H1 (cell line): ENCODE data around the gene LAMA3. TPM values are rescaled to one million over a fixed set of nuclear protein-coding genes. Genes with fewer than 3 reads are reported as not detected.

ENCODE experiments used
- CTCF ChIA-PET: fragments of 300-600 bp; sonication (Branson Sonifier 250); formaldehyde crosslinking; loops from one replicate; lab custom pipeline; 2021; ENCODE audit not compliant: partially characterized antibody; lab: Charles Lee
- POLR2A ChIA-PET: fragments of 300-600 bp; sonication (Branson Sonifier 250); formaldehyde crosslinking; loops from one replicate; lab custom pipeline; 2021; ENCODE audit warnings: inconsistent platforms; ENCODE audit not compliant: partially characterized antibody; lab: Charles Lee
- DNase-seq, 2 experiments: peaks; one replicate each; pipeline versions ENCODE4 v3.0.0 to v3.0.0-alpha.2; 2010 to 2022; ENCODE audit warnings: low spot score in 2 of 2, low read depth in 1 of 2, mixed read lengths in 1 of 2
- FAIRE-seq: peaks from 2 replicates; lab custom pipeline; 2011; peaks lifted over from hg19 to GRCh38; lab: Jason Lieb, UNC
- H2AFZ ChIP-seq: 2 replicates; pipeline ENCODE4 v1.8.1; 2012; ENCODE audit warnings: low read length, inconsistent platforms
- H2AK5ac ChIP-seq: 2 replicates; pipeline ENCODE4 v1.6.1; 2013; ENCODE audit warnings: low read depth, low read length
- H2BK120ac ChIP-seq: replicated peaks from 2 replicates; pipeline ENCODE3; 2013; ENCODE audit warnings: low read depth, low read length, inconsistent platforms
- H2BK12ac ChIP-seq: 2 replicates; pipeline ENCODE4 v1.6.1; 2013; ENCODE audit warnings: low read depth, low read length
- H2BK15ac ChIP-seq: 2 replicates; pipeline ENCODE4 v1.6.1; 2013; ENCODE audit warnings: low read length
- H2BK20ac ChIP-seq: 2 replicates; pipeline ENCODE4 v1.6.1; 2013; ENCODE audit warnings: low read length
- H2BK5ac ChIP-seq: 2 replicates; pipeline ENCODE4 v1.6.1; 2013; ENCODE audit warnings: low read depth, low read length
- H3K14ac ChIP-seq: 2 replicates; pipeline ENCODE4 v1.6.1; 2013; ENCODE audit warnings: inconsistent platforms; ENCODE audit not compliant: insufficient read length
- H3K18ac ChIP-seq: 2 replicates; pipeline ENCODE4 v1.6.1; 2013; ENCODE audit warnings: low read length; ENCODE audit errors: extremely low read depth
- H3K23ac ChIP-seq: 2 replicates; pipeline ENCODE4 v1.6.1; 2013; ENCODE audit warnings: inconsistent platforms; ENCODE audit not compliant: insufficient read length
- H3K23me2 ChIP-seq: 2 replicates; pipeline ENCODE4 v1.6.1; 2013; ENCODE audit warnings: low read depth, low read length
- H3K27ac ChIP-seq: 2 replicates; pipeline ENCODE4 v1.6.1; 2011; ENCODE audit warnings: low read depth, low read length, inconsistent platforms
- H3K27me3 ChIP-seq, 4 experiments: replicated peaks in 1 of 4; 1 replicate in 1 of 4; 2 replicates in 3 of 4; pipeline versions ENCODE4 v1.6.1 to v1.8.1; 2011 to 2013; ENCODE audit warnings: low read length in 3 of 4, mild to moderate bottlenecking in 3 of 4, inconsistent platforms in 2 of 4, mixed read lengths in 2 of 4, moderate library complexity in 1 of 4; ENCODE audit not compliant: control insufficient read depth in 3 of 4, insufficient read depth in 3 of 4; ENCODE audit errors: extremely low read depth in 1 of 4
- H3K36me3 ChIP-seq, 4 experiments: 2 replicates each; pipeline versions ENCODE4 v1.6.1 to v1.8.1; 2011 to 2013; ENCODE audit warnings: mild to moderate bottlenecking in 4 of 4, low read length in 3 of 4, moderate library complexity in 2 of 4, control low read depth in 1 of 4, inconsistent platforms in 1 of 4; ENCODE audit not compliant: insufficient read depth in 4 of 4, control insufficient read depth in 2 of 4
- H3K4ac ChIP-seq: replicated peaks from 2 replicates; pipeline ENCODE3; 2013; ENCODE audit warnings: low read length, low read depth, mixed read lengths, inconsistent platforms; ENCODE audit not compliant: insufficient read length
- H3K4me1 ChIP-seq, 4 experiments: replicated peaks in 1 of 4; 1 replicate in 1 of 4; 2 replicates in 3 of 4; pipeline versions ENCODE4 v1.6.1 to v1.8.1; 2011 to 2013; ENCODE audit warnings: low read length in 3 of 4, inconsistent platforms in 2 of 4, mixed read lengths in 1 of 4; ENCODE audit not compliant: insufficient read depth in 4 of 4, control insufficient read depth in 3 of 4
- H3K4me2 ChIP-seq, 2 experiments: 2 replicates each; pipeline versions ENCODE4 v1.6.1 to v1.8.1; 2011 to 2013; ENCODE audit warnings: low read depth in 2 of 2, low read length in 2 of 2, control low read depth in 1 of 2, inconsistent platforms in 1 of 2, mild to moderate bottlenecking in 1 of 2; ENCODE audit not compliant: insufficient read depth in 1 of 2
- H3K4me3 ChIP-seq, 4 experiments: fragments of 200-600, 300-600 bp in 1 of 4; sonication (generic), shearing (Covaris generic), sonication (Bioruptor Twin) in 1 of 4; 2 replicates each; pipeline versions ENCODE4 v1.5.1 to v1.8.1; 2011 to 2016; ENCODE audit warnings: low read length in 4 of 4, low read depth in 3 of 4, control low read depth in 2 of 4, inconsistent platforms in 2 of 4, mild to moderate bottlenecking in 2 of 4, mixed read lengths in 1 of 4, moderate library complexity in 1 of 4; ENCODE audit not compliant: insufficient read depth in 2 of 4; ENCODE audit errors: extremely low read depth in 1 of 4
- H3K56ac ChIP-seq: replicated peaks from 2 replicates; pipeline ENCODE3; 2013; ENCODE audit warnings: low read depth, mild to moderate bottlenecking, mixed read lengths, low read length, inconsistent platforms; ENCODE audit not compliant: insufficient read length
- H3K79me1 ChIP-seq: 2 replicates; pipeline ENCODE4 v1.6.1; 2013; ENCODE audit warnings: low read depth, low read length, control low read depth
- H3K79me2 ChIP-seq, 2 experiments: 2 replicates each; pipeline versions ENCODE4 v1.6.1 to v1.8.1; 2012 to 2013; ENCODE audit warnings: low read length in 2 of 2, mild to moderate bottlenecking in 2 of 2, inconsistent platforms in 1 of 2; ENCODE audit not compliant: insufficient read depth in 2 of 2, control insufficient read depth in 1 of 2
- H3K9ac ChIP-seq, 4 experiments: replicated peaks in 1 of 4; 1 replicate in 1 of 4; 2 replicates in 3 of 4; pipeline versions ENCODE4 v1.6.1 to v1.8.1; 2011 to 2013; ENCODE audit warnings: low read depth in 3 of 4, low read length in 3 of 4, control low read depth in 2 of 4, mild to moderate bottlenecking in 2 of 4, moderate library complexity in 2 of 4, inconsistent platforms in 1 of 4; ENCODE audit errors: extremely low read depth in 1 of 4
- H3K9me3 ChIP-seq, 2 experiments: 2 replicates each; pipeline versions ENCODE4 v1.6.1 to v1.8.1; 2012 to 2013; ENCODE audit warnings: mild to moderate bottlenecking in 2 of 2, moderate library complexity in 2 of 2, control low read depth in 1 of 2, inconsistent platforms in 1 of 2, low read depth in 1 of 2, low read length in 1 of 2, mixed read lengths in 1 of 2; ENCODE audit not compliant: insufficient read depth in 2 of 2
- H4K20me1 ChIP-seq, 2 experiments: replicated peaks in 1 of 2; 2 replicates each; pipeline versions ENCODE3 to v1.8.1; 2011 to 2013; ENCODE audit warnings: inconsistent platforms in 2 of 2, low read length in 2 of 2, mild to moderate bottlenecking in 1 of 2; ENCODE audit not compliant: insufficient read depth in 2 of 2, control insufficient read depth in 1 of 2
- H4K5ac ChIP-seq: 2 replicates; pipeline ENCODE4 v1.6.1; 2013; ENCODE audit warnings: low read length, low read depth, mixed read lengths, inconsistent platforms; ENCODE audit not compliant: insufficient read length
- H4K8ac ChIP-seq: 2 replicates; pipeline ENCODE4 v1.8.0; 2013; ENCODE audit warnings: mild to moderate bottlenecking, moderate library complexity, low read length, inconsistent platforms; ENCODE audit not compliant: insufficient read depth; ENCODE audit errors: extremely low read depth
- H4K91ac ChIP-seq: replicated peaks from 2 replicates; pipeline ENCODE3; 2013; ENCODE audit warnings: low read length, mixed read lengths, inconsistent platforms; ENCODE audit not compliant: insufficient read length
- EP300 ChIP-seq, 2 experiments: IDR thresholded peaks; 1 replicate in 1 of 2; 2 replicates in 1 of 2; pipeline ENCODE4 v1.6.1; 2011 to 2012; ENCODE audit warnings: low read depth in 2 of 2, low read length in 2 of 2, mild to moderate bottlenecking in 2 of 2, borderline replicate concordance in 1 of 2, inconsistent platforms in 1 of 2, moderate library complexity in 1 of 2
- KDM1A ChIP-seq: fragments of 200-600, 300-600 bp; sonication (generic); IDR thresholded peaks from 2 replicates; pipeline ENCODE4 v1.7.1; 2016; ENCODE audit warnings: mild to moderate bottlenecking, low read length, borderline replicate concordance
- WGBS, 2 experiments: shearing (Covaris generic) in 1 of 2; methylation state at CpG; one replicate each; pipeline versions ENCODE4 v1.1.6 to v1.1.7; 2013 to 2015; ENCODE audit warnings: low lambda C conversion rate in 2 of 2, mixed read lengths in 2 of 2, inconsistent platforms in 1 of 2, low coverage in 1 of 2, missing lambda C conversion rate in 1 of 2; ENCODE audit not compliant: insufficient replicate concordance in 2 of 2, insufficient coverage in 1 of 2, insufficient read length in 1 of 2; ENCODE audit errors: extremely low coverage in 1 of 2, missing lambda C conversion rate in 1 of 2; 5-methylcytosine and 5-hydroxymethylcytosine counted together
- polyA plus RNA-seq, 7 experiments: library from polyadenylated mRNA; depleted of rRNA in 3 of 7; stranded (reverse) in 5 of 7; unstranded in 2 of 7; fragments of >200 nt in 5 of 7; fragments of 200-250 nt in 2 of 7; gene quantifications; 1 replicate in 5 of 7; 2 replicates in 1 of 7; 4 replicates in 1 of 7; pipeline versions ENCODE4 v1.2.1 to v1.2.3, GENCODE V29; 2011 to 2013; ENCODE audit warnings: missing spikeins in 2 of 7, mixed read lengths in 2 of 7
- total RNA-seq: library from RNA; stranded (reverse); fragmentation: NEBNext Ultra II Directional; extraction: Animal tissue kit (Norgen Biotek cat#: 25700); gene quantifications from 2 replicates; pipeline ENCODE4 v1.2.1, GENCODE V29; 2021
- TF ChIP-seq, protein P1 (sequence below): IDR thresholded peaks from 2 replicates; pipeline ENCODE4 v1.6.1; 2011; ENCODE audit warnings: low read length, improper control_type of control experiment
- TF ChIP-seq, protein P2 (sequence below): IDR thresholded peaks from 2 replicates; pipeline ENCODE4 v1.6.1; 2012; ENCODE audit warnings: low read length, inconsistent platforms

LAMA3 gene
- total and polyA plus RNA-seq, 2 of the 8 experiments (the other 6 are each of a cell fraction or from before 2014, with no cell fraction given): 0.76 to 5.0 TPM

DNA sequence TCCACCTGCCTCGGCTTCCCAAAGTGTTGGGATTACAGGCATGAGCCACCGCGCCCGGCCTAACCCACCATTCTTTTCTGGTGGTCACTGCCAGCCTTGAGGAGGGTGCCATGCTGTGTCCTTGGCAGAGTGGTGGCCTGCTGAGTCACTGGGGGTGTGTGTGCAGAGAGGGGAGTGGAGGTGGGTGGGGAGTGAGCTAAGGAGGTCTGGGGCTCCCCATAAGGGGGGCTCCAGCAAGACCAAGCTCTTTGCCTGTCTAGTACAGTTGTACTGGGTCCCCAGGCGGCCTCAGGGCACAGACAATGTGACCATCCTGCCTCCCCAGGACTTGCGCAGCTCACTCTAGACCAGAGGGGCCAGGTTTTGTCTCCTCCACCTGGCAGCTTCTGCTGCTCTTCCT, 36.1 kb downstream of the LAMA3 start:
- no peak overlapping the region for H2BK120ac ChIP-seq
- no peak for FAIRE-seq
- no peak overlapping the region for H3K14ac ChIP-seq
- ChIA-PET CTCF (interaction anchor here (0.6 to 1.3 kb wide), 2 partner anchors 22 to 194 kb away, joined by 4 to 5 read pairs; no protein-coding TSS in a partner anchor), POLR2A (no interaction called here)
- no peaks in the 10 kb centered on the region for H3K79me1 ChIP-seq
- H2BK20ac ChIP-seq: no peak overlapping the region
- H3K56ac ChIP-seq: no peak overlapping the region
- H3K4me2 ChIP-seq: no peak overlapping the region
- no peak overlapping the region for H3K9ac ChIP-seq
- H3K23ac ChIP-seq: no peak overlapping the region
- no peaks in the 10 kb centered on the region for H3K4me1 ChIP-seq
- no peak overlapping the region for H3K4me3 ChIP-seq
- no peaks in the 10 kb centered on the region for H4K20me1 ChIP-seq
- H2AK5ac ChIP-seq: no peak overlapping the region
- WGBS, 2 experiments: 71% methylated on average over 6 of the region's 6 CpGs; no CpG with 5 or more reads in 1 of the 2 experiments
- H3K18ac ChIP-seq: no peak overlapping the region
- no peak overlapping the region for H2BK12ac ChIP-seq
- no peak overlapping the region for H2AFZ ChIP-seq
- DNase-seq: no peak
- no peaks in the 10 kb centered on the region; the same call in 1 of the 2 replicates for H3K23me2 ChIP-seq
- no peaks in the 10 kb centered on the region for H3K9me3 ChIP-seq
- H3K79me2 ChIP-seq: no peaks in the 10 kb centered on the region
- H3K27me3 ChIP-seq: no peaks in the 10 kb centered on the region
- H3K27ac ChIP-seq: no peak overlapping the region
- no peak overlapping the region for H4K5ac ChIP-seq
- no peak overlapping the region for H4K8ac ChIP-seq
- no peak overlapping the region for H4K91ac ChIP-seq
- H2BK15ac ChIP-seq: no peak overlapping the region
- no peak overlapping the region for H3K4ac ChIP-seq
- TF ChIP-seq, protein P1, sequence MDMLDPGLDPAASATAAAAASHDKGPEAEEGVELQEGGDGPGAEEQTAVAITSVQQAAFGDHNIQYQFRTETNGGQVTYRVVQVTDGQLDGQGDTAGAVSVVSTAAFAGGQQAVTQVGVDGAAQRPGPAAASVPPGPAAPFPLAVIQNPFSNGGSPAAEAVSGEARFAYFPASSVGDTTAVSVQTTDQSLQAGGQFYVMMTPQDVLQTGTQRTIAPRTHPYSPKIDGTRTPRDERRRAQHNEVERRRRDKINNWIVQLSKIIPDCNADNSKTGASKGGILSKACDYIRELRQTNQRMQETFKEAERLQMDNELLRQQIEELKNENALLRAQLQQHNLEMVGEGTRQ: no peak
- no peak for TF ChIP-seq EP300 (IDR thresholded peaks at IDR 0.05; ENCODE audit: borderline replicate concordance in 1 of 2, low read depth in 2 of 2, low read length in 2 of 2)
- TF ChIP-seq, protein P2, sequence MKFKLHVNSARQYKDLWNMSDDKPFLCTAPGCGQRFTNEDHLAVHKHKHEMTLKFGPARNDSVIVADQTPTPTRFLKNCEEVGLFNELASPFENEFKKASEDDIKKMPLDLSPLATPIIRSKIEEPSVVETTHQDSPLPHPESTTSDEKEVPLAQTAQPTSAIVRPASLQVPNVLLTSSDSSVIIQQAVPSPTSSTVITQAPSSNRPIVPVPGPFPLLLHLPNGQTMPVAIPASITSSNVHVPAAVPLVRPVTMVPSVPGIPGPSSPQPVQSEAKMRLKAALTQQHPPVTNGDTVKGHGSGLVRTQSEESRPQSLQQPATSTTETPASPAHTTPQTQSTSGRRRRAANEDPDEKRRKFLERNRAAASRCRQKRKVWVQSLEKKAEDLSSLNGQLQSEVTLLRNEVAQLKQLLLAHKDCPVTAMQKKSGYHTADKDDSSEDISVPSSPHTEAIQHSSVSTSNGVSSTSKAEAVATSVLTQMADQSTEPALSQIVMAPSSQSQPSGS: no peak
- TF ChIP-seq KDM1A: no peak
- H3K36me3 ChIP-seq: no peaks in the 10 kb centered on the region
- H2BK5ac ChIP-seq: no peak overlapping the region
